Spleen (tissue), 7 donors: ENCODE measurements around the gene NRROS.

Experiments used
- POLR2A ChIP-seq, 3 donors: fragments of 450-650 bp; IDR thresholded peaks; one replicate each; pipeline ENCODE4 v1.5.1; 2017; ENCODE audit warnings: antibody characterized with exemption in 3 of 3, mild to moderate bottlenecking in 1 of 3
- POLR2AphosphoS5 ChIP-seq, 3 donors: sonication (generic); formaldehyde crosslinking; IDR thresholded peaks; one replicate each; pipeline ENCODE4 v1.5.1; 2017; ENCODE audit warnings: antibody characterized with exemption in 3 of 3
- TF ChIP-seq, protein P1 (sequence below), 11 experiments: fragments of 200-600 bp in 7 of 11; fragments of 450-650 bp in 4 of 11; sonication (generic) in 4 of 11; IDR thresholded peaks in 8 of 11; conservative IDR thresholded peaks in 3 of 11; 1 replicate in 7 of 11; 2 replicates in 4 of 11; pipeline versions ENCODE4 v1.4.0 to v1.8.0; 2016 to 2021; ENCODE audit warnings: antibody characterized with exemption in 11 of 11, inconsistent platforms in 4 of 11, mild to moderate bottlenecking in 1 of 11
- donor health status: DM: no; HTN: no; CAD: no; lungs with moderate emphysema.
- donor health status: DM: no; HTN: no; CAD: no.
- donor health status: DM: no; HTN: no; CAD: no.

DNA sequence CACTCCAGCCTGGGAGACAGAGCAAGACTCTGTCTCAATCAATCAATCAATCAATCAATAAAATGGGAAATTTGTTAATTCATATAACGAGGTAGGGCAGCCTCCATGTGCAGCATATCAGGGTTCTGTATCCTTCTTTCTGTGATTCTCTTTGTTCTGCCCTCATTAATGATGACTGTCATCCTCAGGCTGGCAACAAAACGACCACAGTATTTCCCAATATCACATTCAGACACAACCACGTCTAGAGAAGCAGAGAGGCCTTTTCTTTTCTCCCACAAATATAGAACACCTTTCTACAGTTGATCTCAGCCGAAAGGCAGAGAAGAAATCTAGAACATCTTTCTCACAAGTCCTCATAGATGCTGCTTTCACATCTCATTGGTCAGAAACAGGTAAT, 61.3 kb downstream of the NRROS start:
- TF ChIP-seq, protein P1, sequence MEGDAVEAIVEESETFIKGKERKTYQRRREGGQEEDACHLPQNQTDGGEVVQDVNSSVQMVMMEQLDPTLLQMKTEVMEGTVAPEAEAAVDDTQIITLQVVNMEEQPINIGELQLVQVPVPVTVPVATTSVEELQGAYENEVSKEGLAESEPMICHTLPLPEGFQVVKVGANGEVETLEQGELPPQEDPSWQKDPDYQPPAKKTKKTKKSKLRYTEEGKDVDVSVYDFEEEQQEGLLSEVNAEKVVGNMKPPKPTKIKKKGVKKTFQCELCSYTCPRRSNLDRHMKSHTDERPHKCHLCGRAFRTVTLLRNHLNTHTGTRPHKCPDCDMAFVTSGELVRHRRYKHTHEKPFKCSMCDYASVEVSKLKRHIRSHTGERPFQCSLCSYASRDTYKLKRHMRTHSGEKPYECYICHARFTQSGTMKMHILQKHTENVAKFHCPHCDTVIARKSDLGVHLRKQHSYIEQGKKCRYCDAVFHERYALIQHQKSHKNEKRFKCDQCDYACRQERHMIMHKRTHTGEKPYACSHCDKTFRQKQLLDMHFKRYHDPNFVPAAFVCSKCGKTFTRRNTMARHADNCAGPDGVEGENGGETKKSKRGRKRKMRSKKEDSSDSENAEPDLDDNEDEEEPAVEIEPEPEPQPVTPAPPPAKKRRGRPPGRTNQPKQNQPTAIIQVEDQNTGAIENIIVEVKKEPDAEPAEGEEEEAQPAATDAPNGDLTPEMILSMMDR (IDR thresholded peaks at IDR 0.05 in 8 of 11, conservative IDR thresholded peaks at IDR 0.05 in 3 of 11) = no peak
- TF ChIP-seq POLR2A (IDR thresholded peaks at IDR 0.05) (no peak), POLR2AphosphoS5 (IDR thresholded peaks at IDR 0.05) (no peak)
